GM23338 (cell line): ENCODE results near the gene TIMP3.

Source experiments
- CTCF ChIP-seq, 2 experiments: fragments of 200-600 bp in 1 of 2; sonication (generic) in 1 of 2; conservative IDR thresholded peaks; 2 replicates each; pipeline versions ENCODE4 v1.5.1 to v1.6.1; 2016 to 2017; ENCODE audit warnings: antibody characterized with exemption in 2 of 2, low read depth in 2 of 2, mild to moderate bottlenecking in 2 of 2, moderate library complexity in 1 of 2
- EZH2 ChIP-seq: fragments of 200-600 bp; sonication (generic); IDR thresholded peaks from one replicate; pipeline ENCODE4 v1.8.0; 2017; ENCODE audit warnings: antibody characterized with exemption, mild to moderate bottlenecking, low read depth; ENCODE audit not compliant: unreplicated experiment
- EZH2phosphoT487 ChIP-seq: fragments of 200-600 bp; sonication (generic); IDR thresholded peaks from one replicate; pipeline ENCODE4 v1.8.1; 2018; ENCODE audit warnings: antibody characterized with exemption; ENCODE audit not compliant: unreplicated experiment
- STAT1 ChIP-seq: IDR thresholded peaks from one replicate; pipeline ENCODE4 v1.6.1; 2016; ENCODE audit warnings: antibody characterized with exemption; ENCODE audit not compliant: unreplicated experiment
- ZNF462 ChIP-seq: fragments of 250-450 bp; sonication (Bioruptor Pico); IDR thresholded peaks from 2 replicates; pipeline ENCODE4 v1.5.0; 2020; ENCODE audit warnings: mild to moderate bottlenecking, moderate library complexity

- TF ChIP-seq CTCF (conservative IDR thresholded peaks at IDR 0.05; ENCODE audit: low read depth in 2 of 2) (no peak), EZH2 (no peak), EZH2phosphoT487 (no peak), STAT1 (no peak), ZNF462 (CRISPR knock-in tag) (no peak)
These were observed 41.0 kb downstream of the TIMP3 start for GRCh38 chr22:32842486-32842885.
